Vagina (tissue), 2 donors: ENCODE results near the gene IRF9.

ENCODE experiments used
- POLR2A ChIP-seq, 2 donors: fragments of 450-650 bp; IDR thresholded peaks; one replicate each; pipeline ENCODE4 v1.6.1; 2017; ENCODE audit warnings: antibody characterized with exemption in 2 of 2, mild to moderate bottlenecking in 2 of 2, moderate library complexity in 2 of 2
- TF ChIP-seq, protein P1 (sequence below), 3 experiments: fragments of 450-650 bp in 2 of 3; fragments of 200-600 bp in 1 of 3; sonication (generic) in 1 of 3; IDR thresholded peaks; one replicate each; pipeline ENCODE4 v1.5.1; 2017 to 2019; ENCODE audit warnings: antibody characterized with exemption in 3 of 3, mild to moderate bottlenecking in 2 of 3, moderate library complexity in 2 of 3

DNA sequence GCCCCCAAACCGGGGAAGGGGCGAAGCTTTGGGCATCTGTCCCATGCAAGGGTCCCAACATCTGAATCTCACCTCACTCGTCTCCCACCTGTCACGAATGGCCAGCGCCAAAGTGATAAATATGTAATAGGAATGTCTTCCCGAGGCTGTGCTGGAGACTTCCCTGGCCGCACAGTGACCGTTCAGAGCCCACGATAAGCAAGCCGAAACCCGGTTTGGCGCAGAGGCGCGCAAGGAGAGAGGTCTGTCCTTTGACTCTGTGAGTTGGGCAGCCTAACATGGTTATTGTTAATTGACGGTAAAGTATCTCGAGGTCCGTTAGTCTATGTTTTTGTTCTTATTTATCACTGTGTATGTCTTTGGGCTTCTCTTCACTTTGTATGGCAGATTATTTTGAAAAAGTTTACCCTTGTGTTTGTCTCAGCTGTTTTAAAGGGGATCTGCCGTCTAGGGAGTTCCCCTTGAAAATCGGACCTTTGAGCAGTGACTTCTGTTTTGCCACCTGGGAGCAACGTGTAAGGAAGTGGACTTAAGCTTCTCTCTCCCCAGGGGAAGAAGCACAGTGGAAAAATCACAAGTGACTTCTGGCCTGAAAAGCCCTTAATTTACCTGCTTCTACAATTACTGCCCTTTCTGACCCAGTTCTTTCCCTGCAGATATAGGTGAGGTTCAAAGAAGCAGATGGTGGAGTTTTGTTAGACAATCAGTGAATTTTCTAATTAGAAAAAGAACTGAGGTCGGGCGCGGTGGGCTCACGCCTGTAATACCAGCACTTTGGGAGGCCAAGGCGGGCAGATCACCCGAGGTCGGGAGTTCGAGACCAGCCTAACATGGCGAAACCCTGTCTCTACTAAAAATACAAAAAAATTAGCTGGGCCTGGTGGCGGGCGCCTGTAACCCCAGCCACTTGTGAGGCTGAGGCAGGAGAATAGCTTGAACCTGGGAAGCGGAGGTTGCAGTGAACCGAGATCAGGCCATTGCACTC, 35.3 kb downstream of the IRF9 start:
- TF ChIP-seq, protein P1, sequence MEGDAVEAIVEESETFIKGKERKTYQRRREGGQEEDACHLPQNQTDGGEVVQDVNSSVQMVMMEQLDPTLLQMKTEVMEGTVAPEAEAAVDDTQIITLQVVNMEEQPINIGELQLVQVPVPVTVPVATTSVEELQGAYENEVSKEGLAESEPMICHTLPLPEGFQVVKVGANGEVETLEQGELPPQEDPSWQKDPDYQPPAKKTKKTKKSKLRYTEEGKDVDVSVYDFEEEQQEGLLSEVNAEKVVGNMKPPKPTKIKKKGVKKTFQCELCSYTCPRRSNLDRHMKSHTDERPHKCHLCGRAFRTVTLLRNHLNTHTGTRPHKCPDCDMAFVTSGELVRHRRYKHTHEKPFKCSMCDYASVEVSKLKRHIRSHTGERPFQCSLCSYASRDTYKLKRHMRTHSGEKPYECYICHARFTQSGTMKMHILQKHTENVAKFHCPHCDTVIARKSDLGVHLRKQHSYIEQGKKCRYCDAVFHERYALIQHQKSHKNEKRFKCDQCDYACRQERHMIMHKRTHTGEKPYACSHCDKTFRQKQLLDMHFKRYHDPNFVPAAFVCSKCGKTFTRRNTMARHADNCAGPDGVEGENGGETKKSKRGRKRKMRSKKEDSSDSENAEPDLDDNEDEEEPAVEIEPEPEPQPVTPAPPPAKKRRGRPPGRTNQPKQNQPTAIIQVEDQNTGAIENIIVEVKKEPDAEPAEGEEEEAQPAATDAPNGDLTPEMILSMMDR (IDR thresholded peaks at IDR 0.05) = no peak
- TF ChIP-seq POLR2A (IDR thresholded peaks at IDR 0.05) = no peak
